ENCODE results near the gene KAT5.

GRCh38 chr11:65700399-65700798 is 11.7 kb upstream of the KAT5 start:
- TF ChIP-seq, protein P1, sequence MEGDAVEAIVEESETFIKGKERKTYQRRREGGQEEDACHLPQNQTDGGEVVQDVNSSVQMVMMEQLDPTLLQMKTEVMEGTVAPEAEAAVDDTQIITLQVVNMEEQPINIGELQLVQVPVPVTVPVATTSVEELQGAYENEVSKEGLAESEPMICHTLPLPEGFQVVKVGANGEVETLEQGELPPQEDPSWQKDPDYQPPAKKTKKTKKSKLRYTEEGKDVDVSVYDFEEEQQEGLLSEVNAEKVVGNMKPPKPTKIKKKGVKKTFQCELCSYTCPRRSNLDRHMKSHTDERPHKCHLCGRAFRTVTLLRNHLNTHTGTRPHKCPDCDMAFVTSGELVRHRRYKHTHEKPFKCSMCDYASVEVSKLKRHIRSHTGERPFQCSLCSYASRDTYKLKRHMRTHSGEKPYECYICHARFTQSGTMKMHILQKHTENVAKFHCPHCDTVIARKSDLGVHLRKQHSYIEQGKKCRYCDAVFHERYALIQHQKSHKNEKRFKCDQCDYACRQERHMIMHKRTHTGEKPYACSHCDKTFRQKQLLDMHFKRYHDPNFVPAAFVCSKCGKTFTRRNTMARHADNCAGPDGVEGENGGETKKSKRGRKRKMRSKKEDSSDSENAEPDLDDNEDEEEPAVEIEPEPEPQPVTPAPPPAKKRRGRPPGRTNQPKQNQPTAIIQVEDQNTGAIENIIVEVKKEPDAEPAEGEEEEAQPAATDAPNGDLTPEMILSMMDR (IDR thresholded peaks at IDR 0.05) = no peak
- no peak for TF ChIP-seq POLR2A (IDR thresholded peaks at IDR 0.05)
